ENCODE results near the gene BRPF3.

The BRPF3 gene

DNA sequence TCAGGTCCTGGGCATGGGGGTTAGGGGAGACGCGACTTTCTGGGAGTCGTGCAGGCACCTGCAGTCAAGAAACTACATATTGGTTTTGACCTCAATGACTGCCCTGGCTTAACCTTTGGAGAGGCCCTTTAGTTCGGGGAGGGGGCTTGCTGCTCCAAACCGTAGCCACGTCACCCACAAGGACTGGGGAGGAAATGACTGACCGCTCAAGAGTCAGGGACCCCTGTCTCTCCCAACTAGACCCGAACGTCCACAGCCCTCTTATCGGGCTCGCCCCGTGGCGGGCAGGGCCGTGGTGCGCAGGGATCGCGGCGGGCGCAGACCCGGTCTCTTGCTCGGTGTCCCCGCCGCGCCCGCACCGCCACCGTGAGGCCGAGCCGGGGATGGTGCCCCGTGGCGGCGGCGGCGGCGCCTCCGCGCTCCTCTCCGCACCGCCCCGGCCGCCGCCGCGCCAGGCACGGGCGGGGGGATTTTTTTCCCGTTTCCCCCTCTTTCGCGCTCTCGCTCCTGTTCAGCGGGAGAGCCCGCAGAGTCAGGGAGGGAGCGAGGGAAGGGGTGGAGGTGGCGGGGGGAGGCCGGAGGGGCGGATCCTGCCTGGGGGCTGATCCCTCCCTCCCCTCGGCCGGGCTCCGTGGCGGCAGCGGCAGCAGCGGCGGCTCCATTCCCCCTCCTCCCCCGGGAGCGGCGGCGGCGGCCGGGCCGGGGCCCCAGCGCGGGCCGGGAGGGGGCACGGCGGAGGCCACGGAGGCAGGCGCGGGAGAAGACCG, at the start of gene BRPF3:
BRPF3 (plus strand) TSS at position 632 of the 767 bp plus-strand sequence. CDS start 3,579 bp downstream, outside the sequence.
- peak; percentile 81 to 94 (median 88) for DNase-seq

DNA sequence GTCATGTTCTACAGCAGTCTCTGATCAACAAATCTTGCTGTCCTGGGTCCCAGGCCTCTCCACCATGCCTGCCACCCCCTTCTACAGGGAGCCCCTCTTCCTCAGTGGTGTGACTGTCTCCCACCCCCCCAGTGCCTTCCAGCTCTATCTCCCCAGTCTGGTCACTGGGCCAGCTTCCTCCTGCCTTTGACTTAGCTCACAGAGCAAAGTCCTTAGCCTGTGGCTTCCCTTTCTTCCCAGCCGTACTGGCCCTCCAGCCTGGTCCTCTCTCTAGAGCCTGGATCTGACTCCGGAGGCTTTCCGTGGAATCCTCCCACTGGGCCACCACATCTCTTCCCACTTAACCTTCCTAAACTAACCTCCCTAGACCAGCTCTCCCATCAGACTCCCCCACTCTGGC, 49.2 kb upstream of the BRPF3 start:
- DNase-seq: no peak

DNA sequence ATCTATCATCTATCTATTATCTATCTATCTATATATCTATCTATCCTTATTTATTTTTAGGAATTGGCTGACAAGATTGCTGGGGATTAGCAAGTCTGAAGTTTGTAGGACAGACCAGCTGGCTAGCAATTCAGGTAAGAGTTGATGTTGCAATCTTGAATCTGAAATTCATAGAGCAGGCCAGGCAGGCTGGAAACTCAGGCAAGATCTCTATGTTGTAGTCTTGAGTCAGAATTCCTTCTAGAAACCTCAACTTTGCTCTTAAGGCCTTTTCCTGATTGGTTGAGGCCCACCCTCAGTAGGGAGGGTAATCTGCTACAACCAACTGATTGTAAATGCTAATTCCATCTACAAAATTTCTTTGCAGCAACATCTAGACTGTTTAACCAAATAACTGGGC, 47.1 kb upstream of the BRPF3 start:
- DNase-seq: no peak

DNA sequence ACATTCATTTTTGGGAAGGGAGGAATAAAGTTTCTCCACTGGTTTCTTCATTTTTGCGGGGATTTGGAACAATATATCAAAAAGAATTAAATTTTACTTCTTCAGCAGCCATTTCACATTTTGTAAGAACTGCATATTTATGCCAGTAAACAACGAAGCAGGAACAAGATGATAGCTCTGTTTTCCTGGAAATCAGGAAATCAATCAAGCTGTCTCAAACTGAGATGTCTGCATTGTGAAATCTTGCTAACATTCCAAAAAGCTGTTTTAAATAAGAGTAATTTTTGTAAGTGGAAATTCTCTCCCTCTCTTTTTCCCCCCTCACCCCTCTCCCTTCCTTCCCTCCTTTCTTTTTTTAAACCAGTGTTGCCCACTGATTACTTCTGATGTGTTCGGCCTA, 46.3 kb upstream of the BRPF3 start:
- peak in 1 of 3 donors; percentile 36 for DNase-seq

DNA sequence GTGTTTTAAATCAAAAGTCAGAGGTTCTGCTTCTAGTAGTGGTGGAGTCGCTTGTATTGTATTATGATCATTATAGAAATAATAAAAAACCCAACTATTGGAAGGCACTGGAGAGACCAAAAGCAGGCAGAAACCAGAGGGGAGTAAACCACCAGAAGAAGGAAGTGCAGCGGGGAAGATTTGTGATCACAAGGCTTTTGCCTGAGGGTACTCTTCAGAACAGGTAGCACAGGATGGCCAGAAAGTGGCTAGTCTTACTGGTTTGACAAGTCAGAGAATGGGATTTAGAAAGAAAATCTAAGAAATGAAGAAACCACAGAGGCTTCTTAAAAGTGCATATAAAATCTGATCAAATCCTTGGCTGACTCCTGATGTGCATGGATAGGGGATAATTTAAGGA, 42.3 kb upstream of the BRPF3 start:
- no peak for DNase-seq

DNA sequence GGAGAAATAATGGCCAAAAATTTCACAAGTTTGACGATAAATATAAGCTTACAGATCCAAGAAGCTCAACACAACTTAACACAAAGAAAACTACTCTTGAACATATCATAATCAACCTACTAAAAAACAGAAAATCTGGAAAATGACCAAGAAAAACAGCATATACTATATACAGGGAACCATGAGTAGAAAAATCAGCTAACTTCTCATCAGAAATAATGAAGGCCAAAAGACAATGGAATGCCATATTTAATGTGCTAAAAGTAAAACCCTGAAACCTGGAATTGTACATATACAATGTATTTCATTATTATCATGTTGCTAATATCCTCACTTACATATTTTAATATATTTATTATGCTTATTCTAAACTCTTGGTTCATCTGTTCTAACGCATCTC, 40.9 kb upstream of the BRPF3 start:
- DNase-seq: no peak

DNA sequence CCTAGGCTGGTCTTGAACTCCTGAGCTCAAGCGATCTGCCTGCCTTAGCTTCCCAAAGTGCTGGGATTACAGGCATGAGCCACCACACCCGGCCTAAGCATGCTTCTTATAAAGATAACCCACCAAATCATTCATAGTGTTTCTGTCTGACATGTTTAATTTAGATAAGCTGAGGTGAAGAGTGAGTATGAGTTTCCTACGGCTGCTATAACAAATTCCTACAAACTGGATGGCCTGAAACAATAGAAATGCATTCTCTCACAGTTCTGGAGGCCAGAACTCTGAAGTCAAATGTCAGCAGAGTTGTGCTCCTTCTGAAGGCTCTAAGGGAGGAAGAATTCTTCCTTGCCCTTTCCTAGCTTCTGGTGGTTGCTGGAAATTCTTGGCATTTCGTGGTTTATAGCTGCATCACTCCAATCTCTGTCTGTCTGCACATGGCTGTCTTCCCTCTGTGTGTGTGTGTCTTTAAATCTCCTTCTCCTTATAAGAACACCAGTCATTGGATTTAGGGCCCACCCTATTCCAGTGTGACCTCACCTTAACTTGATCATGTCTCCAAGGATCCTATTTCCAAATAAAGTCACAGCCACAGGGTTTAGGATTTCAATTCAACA, 36.3 kb upstream of the BRPF3 start:
- no peak for DNase-seq

DNA sequence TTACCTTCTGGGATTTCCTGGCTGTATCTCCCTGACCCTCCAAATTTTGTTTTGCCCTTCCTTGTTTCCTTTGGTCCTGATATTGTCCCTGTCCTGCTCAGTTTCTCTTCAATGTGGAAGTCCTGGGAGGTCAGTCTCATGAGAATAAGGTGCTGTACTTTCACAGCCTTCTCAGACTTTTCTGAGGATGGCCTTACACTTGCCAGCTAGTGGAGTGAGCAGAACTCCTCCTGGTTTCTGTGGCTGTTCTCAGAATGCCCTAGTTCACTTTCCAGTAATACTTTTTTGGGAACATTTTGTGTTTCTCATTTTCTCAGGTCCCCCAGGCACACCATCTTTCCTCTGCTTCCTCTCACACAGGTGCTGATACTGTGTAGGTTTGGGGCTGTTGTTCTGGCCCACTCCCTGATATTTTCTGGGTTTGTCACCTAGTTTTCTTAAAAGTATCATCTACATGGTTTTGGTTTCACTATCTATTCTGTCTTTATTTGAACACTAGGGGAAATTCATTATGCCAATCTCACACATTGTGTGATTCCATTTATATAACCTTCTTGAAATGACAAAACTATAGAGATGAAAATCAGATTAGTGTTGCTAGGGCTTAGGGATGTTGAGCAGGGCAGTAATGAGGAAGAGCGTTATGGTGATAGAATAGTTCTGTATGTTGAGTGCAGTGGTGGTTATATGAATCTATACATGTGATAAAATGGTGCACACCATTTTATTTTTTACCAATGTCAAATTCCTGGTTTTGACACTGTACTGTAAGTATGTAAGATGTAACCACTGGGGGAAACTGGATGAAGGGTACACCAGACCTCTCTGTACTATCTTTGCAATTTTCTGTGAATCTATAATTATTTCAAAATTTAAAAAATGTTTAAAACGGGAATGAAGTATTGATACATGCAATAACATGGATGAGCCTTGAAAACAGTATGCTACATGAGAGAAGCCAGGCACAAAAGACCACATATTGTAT, 27.2 kb upstream of the BRPF3 start:
- DNase-seq: no peak

DNA sequence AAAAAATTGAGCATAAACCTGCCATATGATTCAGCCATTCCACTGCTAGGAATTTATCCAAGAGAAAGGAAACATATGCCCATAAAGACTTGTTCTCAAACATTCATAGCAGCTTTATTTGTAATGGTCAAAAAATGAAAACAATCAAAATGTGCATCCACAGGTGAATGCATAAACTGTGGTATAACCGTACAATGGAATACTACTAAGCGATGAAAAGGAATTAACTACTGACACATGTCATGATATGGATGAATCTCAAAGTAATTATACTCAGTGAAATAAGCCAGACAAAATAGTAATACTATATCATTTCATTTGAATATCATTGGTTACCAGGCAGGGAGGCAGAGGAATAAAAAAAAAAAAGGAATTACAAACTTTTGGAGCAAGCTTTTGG, 25.8 kb upstream of the BRPF3 start:
- DNase-seq: no peak

DNA sequence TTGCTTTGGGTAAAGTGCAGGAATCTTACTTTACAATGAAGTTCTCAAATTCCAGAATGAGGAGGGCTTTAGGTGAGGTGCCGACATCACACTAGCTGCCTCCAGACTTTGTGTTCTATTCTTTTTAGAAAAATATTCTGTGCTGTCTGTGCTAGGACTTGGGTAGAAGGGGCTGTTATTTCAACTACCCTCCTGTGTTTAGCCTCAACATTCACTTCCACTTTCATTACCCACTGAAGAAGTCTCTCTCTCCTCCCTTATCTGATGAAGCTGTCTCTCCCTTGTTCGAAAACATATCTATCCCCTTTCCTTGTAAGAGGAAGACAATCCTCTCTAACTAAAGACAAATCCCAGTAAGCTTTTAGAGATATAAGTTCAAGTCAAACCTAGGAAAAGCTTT, 25.0 kb upstream of the BRPF3 start:
- no peak for DNase-seq

DNA sequence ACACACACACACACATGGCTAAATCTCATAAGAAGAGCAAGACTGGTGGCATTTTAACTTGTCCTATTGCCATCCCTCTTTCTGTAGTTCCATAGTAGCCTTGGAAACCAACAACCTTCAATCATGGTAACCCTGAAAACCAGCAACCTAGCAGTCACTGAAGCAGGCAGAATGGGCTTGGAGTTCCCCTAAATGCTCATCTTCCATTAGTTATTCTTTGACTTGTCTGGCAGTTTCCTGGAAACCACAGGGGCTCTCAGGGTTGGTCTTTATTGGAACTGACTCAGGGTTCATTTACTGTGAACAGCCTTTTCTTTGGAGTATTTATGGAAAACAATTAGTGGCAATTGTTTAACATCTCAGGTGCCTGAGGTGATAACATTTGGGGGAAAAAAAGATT, 19.4 kb upstream of the BRPF3 start:
- peak; percentile 33 to 68 (median 34) for DNase-seq

DNA sequence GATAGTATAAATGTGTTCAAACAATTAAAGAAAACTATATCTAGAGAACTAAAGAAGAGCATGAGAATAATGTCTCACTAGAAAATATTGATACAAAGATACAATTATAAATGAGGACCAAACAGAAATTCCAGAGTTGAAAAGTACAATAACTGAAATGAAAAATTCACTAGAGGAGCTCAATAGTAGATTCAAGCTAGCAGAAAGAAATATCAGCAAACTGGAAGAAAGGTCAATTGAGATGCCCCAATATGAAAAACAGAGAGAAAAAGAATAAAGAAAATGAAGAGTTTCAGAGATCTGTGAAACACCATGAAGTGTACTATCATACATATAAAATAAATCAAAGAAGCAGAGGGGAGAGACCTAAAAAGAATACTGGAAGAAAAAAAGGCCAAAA, 18.0 kb upstream of the BRPF3 start:
- DNase-seq: no peak

DNA sequence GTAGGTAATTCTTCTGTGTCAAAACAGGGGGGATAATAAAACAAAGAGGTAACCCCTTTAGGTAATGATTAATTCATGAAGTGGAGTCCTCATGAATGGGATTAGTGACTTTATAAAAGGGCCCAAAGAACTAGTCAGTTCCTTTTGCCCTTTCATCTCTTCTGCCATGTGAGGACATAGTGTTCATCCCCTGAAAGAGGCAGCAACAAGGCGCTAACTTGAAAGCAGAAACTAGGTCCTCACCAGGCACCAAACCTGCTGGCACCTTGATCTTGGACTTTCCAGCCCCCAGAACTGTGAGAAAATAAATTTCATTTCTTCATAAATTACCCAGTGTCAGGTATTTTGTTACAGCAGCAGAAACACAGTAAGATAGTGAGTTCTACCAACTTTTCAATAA, 16.4 kb upstream of the BRPF3 start:
- DNase-seq: no peak

DNA sequence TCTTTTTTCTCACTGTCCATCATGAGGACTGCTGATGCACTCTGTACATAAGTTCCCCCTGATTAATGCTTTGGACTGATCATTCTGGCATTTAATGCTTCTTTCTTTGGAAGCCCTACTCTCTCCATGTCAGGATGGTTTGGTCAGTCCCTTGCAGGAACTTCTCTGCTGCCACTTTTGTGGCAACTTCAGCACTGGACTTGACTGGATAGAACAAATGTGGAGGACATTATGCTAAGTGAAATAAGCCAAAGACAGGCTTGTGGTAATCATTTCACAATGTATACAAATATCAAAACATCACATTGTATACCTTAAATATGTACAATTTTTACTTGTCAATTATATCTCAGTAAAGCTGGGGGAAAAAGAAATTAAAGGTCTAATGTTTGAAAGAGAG, 12.2 kb upstream of the BRPF3 start:
- DNase-seq: no peak

DNA sequence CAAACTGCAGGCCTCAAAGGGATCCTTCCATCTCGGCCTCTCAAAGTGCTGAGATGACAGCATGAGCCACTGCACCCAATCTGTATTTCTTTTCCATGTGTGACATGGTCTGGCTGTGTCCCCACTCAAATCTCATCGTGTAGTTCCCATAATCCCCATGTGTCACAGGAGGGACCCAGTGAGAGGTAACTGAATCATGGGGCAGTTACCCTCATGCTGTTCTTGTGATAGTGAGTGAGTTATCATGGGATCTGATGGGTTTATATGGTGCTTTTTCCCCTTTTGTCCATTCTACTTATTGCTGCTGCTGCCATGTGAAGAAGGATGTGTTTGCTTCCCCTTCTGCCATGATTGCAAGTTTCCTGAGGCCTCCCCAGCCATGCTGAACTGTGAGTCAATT, 10.3 kb upstream of the BRPF3 start:
- peak; percentile 8 to 26 (median 13) for DNase-seq

DNA sequence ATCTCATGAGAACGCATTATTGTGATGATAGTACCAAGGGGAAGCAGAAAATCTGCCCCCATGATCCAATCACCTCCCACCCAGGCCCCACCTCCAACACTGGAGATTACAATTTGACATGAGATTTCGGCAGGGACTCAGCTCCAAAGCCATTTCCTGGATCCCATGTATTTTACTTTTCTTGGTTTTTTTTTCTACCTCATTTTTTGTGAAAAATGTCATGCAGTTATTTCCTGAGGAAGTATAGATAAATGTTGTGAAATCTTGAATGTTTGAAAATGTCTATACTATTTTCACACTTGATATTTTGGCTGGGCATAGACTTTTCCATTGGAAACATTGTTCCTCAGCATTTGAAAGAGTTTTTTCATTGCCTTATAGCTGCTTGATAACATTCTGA, 9.1 kb upstream of the BRPF3 start:
- peak; percentile 27 to 45 (median 35) for DNase-seq

DNA sequence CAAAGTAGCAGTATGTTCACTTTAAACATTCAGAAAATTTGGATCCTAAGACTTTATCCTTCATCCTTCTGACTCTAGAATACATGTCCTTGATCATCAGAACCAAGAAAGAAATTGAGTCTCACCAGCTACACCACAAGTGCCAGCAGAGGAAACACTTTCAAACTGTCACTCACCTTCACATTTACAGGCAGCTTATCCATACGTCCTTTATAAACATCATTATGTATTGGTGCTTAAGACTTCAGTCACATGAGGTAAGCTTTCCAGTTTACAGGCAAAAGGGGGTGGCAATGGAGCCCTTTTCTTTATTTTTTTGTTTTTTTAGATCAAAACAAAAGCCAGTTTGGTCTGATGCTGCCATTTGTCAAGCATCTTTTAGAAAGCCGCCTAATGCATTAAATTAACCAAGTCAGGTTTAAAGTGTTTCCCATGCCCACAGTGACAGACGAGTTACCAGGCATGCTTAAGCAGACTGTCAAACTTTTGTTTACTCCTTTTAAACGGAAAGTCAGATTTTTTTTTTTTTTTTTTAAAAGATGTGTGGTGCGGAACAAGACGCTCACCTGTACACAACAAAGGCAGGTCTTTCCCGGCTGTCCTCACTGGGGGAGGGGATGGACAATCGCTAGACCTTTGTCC, 952 bp upstream of the BRPF3 start:
- DNase-seq: no peak

DNA sequence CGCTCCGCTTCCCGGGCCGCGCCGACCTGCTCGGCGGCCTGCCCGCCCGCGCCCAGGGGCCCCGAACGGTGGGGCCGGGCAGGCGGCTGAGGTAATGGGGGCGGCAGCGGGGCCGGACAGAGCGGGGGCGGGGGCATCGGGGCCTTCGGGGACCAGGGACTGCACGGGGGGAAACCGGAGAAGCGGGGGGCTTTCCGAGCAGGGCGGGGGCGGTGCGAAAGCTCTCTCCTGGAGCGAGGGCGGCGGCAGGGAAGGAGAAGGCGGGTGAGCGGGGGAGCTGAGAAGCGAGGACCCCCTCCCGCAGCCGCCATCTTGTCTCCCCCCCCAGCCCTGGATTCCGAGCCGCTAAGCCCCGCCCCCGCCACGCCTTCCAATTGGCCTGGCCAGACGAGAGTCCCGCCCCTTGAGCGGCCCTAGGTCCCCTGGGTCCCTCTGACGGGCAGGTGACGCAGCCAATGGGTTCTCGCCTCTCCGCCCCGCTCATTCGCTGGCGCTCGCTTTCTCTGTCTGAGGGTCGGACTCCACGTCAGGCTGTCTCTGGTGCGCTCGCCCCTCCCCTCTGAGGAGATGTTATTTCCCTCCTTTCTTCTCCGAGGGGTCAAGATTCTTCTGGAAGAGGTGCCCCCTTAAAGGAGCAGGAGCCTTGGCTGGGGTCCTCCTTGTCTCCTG, 470 bp downstream of the BRPF3 start:
- DNase-seq: peak; percentile 99 to 100 (median 100)

DNA sequence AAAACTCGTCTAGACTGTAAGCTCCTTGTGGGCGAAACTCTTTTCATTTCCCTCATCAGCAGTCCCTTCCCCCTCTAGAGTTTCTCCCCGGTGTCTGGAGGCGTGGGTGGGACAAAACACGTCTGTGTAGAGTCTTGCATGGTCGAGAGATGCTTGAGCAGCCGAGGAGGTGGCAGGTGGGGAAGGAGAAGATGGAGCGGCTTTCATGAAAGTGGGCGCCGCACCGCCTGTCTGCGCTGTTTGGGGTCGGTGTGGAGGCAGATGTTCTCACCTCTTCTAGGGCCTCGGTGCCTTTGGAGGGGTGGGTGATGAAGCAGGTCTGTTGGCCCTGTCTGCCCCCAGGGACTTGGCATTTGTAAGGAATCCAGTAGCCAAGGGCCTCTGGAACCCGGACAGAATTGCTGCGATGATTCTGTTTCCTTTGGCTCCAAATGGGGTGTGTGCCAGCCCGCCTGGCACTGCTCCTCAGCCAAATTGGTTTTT, 1.2 kb downstream of the BRPF3 start:
- DNase-seq: no peak

DNA sequence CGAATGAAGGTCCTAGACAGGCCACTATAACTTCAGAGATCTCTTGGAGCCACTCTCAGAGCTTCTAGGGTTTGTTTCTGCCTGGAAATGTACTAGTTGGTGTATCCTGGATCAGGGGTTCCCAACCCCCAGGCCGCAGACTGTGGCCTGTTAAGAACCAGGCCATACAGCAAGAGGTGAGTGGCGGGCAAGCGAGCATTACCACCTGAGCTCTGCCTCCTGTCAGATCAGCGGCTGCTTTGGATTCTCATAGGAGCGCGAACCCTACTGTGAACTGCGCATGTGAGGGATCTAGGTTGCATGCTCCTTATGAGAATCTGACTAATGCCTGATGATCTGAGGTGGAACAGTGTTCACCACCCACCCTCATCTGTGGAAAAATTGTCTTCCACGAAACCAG, 2.4 kb downstream of the BRPF3 start:
- no peak for DNase-seq

DNA sequence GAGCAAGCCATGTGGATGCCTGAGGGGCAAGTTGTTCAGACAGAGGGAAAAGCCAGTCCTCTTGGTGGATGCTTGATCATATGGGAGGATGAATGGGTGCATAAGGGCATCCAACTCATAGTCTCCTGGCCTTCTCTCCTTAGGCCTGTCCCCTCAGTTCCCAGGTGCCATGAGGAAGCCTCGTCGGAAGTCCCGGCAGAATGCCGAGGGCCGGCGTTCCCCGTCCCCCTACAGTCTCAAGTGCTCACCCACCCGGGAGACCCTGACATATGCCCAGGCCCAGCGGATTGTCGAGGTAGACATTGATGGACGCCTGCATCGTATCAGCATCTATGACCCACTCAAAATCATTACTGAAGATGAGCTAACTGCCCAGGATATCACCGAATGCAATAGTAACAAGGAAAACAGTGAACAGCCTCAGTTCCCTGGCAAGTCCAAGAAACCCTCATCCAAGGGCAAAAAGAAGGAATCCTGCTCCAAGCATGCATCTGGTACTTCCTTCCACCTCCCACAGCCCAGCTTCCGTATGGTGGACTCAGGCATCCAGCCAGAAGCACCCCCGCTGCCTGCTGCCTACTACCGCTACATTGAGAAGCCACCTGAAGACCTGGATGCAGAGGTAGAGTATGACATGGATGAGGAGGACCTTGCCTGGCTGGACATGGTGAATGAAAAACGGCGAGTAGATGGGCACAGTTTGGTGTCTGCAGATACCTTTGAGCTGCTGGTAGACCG, 3.8 kb downstream of the BRPF3 start:
- DNase-seq: no peak
